HG03575 (cell line): Measurements from ENCODE around the gene PAK5.

Experiments used
- ATAC-seq: cut with Tn5 transposase; IDR thresholded peaks from one replicate; pipeline ENCODE4 v1.9.1; 2021; ENCODE audit not compliant: unreplicated experiment, insufficient number of reproducible peaks, low FRiP score; ENCODE audit errors: extremely low read depth

The PAK5 gene

DNA sequence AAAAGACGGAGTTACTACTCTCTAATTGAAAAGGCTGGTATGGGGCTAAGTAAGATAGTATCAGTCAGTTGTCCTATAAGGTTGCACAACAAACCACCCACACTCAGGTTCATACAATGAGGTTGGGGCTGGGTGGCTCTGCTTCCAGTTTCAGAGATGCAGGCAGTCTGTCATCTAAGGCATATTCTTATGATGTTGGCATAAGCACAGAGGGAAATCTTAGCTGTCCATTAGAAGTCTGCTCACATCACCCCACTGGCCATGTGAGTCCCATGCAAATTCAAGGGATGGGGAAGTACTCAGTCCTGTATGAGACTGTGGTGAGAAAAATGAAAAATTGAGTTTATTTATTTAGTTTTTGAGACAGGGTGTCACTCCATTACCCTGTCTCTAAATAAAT is 205.9 kb downstream of the PAK5 start:
- no peak for ATAC-seq

DNA sequence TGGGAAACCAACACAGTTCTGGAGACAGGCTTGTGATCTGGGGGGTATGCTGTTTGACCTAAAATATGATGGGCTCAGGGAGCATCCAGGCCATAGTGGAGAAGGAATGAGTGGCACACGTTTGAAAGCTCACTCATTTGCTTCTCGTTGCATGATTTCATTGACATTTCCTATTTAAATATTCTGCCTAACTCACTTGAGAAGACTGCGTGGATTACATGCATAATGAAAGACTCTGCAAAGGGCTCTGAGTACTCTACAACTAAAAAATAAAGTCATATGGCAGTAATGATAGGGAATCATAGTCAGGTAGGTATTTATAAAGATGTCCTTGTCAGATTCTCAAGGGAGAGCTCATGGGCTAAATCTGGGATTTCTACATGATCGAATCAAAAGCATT is 206.6 kb downstream of the PAK5 start:
- ATAC-seq, result no peak

DNA sequence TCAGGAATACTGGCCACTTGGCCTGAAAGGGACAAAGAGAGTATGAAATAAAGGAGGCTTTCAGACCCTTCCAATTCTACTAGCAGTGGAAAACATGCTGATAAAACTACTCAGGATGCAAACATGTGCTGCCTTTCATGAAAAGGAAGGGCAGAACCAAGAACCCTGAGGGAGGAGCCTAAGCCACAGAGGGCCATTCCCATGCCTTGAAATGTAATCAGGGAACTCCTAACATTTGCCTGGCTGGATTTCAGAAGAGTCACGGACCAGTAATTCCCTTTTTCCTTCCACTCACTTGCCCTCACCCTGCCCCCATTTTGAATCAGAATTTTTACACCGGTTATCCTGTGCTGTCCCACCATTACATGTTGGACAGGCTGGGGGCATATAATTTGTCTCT is 208.3 kb downstream of the PAK5 start:
- no peak for ATAC-seq

GRCh38 chr20:9629831-9630230 is 209.0 kb downstream of the PAK5 start:
- ATAC-seq, result no peak

- no peak for ATAC-seq
Measured at GRCh38 chr20:9628589-9628988, 210.3 kb downstream of the PAK5 start.

- ATAC-seq, result no peak
Measured at GRCh38 chr20:9628141-9628540, 210.7 kb downstream of the PAK5 start.

- no peak for ATAC-seq
Measured at GRCh38 chr20:9627219-9627618, 211.7 kb downstream of the PAK5 start.

GRCh38 chr20:9626357-9626756 is 212.5 kb downstream of the PAK5 start:
- ATAC-seq, result no peak

DNA sequence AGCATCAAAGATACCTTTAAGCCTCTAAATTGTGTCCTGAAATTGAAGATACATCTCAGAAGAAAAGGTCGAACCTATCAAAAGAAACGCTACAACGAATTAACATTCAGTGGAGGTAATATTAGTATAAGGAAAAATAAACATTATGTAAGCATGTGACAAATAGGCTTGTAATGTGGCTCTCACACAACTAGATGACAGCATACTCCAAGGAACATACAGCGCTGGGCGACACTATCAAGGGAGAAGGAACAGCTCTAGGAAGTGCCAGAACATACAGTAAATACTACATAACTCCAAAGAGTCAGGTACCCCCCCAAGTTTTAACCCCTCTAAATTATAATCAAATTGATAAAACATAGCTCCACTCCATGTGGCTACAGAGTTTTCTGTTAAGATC is 220.9 kb downstream of the PAK5 start:
- no peak for ATAC-seq

- ATAC-seq, result no peak
Measured at GRCh38 chr20:9616833-9617461, 221.9 kb downstream of the PAK5 start.

GRCh38 chr20:9616455-9616805 is 222.4 kb downstream of the PAK5 start:
- ATAC-seq, result no peak

DNA sequence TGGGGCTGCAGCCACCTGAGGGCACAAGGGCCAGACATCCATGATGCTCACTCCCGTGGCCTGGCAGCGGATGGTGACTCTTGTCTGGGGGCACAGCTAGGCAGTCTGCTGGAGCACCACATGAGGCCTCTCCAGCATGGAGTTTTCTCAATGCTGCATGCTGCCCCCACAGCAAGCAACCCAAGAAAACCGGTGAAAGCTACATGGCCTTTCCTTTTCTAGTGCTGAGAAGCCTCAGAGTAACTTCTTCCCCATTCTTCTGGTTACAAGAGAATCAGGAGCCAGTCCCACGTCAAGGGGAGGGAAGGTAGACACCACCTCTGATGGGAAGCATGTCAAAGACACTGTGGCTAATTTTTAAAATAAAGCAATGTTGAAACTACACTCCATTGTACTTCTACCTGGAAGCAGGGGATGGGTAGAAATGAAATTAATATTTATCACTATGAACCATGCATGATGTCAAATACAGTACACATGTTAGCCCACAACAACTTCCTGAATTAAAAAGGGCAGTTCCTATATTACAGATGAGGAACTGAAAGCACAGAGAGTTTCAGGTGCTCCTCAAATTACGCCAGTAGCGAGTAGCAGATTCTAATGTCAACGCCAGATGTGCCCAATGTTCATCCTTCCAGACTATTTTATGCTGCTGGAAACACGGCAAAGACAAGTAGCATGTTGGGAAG is 223.0 kb downstream of the PAK5 start:
- peak; percentile 99 for ATAC-seq

- no peak for ATAC-seq
Measured at GRCh38 chr20:9615118-9615517, 223.8 kb downstream of the PAK5 start.

DNA sequence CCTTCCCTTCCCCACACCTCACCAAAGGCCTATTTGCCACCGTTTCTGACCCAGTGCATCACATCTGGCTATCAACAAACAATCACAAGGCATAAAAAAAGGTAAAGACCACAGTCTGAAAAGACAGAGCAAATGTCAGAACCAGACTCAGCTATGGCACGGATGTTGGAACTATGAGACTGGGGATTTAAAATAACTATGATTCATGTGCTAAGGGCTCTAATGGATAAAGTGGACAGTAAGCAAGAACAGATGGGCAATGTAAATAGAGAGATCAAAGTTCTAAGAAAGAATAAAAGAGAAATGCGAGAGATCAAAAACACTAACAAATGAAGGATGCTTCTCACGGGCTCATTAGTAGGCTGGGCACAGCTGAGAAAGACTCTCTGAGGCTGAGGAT is 225.0 kb downstream of the PAK5 start:
- ATAC-seq, result no peak

DNA sequence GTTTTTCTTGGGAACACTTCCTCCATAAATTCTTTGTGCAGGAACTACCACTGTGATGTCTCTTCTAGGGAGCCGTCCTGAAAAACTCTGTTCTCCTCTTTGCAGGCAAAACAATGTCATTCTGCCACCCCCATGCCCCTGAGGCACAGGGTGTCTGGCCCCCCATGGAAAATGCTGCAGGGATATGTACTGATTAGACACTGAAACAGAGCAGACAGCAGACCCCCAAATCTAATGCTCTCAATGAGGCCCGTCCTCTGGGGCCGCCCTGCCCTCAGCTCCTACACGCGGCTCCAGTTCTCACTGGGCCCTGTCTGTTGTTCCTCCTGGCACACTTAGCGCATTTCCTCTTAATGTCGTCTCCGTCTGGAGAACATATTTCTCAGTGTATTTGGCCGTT is 227.0 kb downstream of the PAK5 start:
- ATAC-seq, result no peak

- ATAC-seq, result no peak
Measured at GRCh38 chr20:9610665-9611064, 228.2 kb downstream of the PAK5 start.

DNA sequence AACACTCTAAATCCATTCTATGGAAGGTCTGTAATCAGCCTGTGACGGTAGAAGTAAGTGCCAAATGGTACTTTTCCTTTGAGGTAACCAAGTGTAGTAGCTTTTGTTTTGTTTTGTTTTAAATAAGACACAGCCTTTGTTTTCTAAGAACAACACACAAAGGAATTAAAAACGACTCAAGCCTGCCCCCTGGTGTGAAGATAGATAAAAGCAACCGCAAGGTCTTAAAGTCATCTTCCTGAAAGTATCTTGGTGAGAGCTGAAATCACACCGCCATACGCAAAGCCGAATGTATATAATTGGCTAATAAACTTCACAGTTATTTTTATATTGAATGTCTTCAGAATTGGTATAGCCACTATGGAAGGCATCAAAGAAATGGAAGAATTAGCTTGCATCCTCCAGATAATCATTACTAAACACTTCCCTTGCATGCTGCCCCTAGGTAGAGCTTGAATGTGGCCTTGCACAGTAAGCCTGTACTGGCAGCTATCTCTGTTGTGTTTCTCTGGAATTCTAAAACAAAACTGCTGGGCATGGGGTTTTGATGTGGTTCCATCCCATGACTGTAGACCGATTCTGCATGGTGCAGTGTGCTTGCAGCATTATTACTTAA is 228.9 kb downstream of the PAK5 start:
- no peak for ATAC-seq

DNA sequence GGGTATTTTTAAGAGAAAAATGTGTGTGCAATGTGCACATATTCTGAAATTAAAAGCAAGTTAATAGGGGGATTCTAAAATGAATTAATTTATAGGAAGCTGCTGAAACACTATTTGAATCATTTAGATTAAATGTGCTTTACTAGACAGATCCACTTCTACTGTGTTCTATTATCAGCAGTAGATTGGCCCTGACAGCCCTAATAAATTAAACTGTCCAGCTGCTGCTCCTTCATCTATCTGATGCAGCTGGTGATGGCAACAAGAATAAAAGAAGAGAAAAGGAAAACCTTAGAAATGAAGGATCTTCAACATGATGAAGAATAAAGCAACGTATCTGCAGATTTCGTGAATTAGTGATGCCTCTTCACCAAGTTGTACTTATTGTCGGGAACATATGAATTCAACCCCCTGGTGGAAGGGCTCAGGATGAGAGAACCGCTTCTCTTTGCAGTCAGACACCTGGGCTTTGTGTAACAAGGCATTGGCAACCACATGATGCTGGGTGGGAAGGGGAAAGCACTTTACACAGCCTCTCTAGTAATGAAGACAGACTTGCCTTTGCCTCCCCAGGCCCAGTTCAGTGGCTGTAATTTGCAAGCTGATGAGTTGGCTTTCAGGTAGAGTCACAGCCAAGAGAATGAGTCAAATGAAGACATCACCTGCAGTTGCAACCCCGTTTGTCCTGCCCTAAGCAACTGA is 230.1 kb downstream of the PAK5 start:
- ATAC-seq, result no peak

DNA sequence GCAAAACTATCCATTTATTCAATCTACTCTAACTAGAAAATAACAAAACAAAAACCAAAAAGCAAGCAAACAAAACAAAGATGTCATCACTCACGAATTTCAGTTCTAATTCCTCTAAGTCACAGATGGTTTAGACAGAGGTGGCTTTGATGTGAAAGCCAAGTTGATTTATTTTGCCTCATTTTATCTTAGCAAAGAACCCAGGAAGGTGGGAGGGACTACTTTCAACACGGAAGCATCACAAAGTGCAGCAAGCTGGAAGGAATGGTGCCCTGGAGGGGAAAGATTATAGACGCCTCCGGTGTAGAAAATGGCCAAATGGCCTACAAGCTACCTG is 236.1 kb downstream of the PAK5 start:
- ATAC-seq, result no peak

- ATAC-seq, result no peak
Measured at GRCh38 chr20:9600562-9600961, 238.3 kb downstream of the PAK5 start.
